ENCODE measurements around the gene ADORA2A.

ADORA2A gene

DNA sequence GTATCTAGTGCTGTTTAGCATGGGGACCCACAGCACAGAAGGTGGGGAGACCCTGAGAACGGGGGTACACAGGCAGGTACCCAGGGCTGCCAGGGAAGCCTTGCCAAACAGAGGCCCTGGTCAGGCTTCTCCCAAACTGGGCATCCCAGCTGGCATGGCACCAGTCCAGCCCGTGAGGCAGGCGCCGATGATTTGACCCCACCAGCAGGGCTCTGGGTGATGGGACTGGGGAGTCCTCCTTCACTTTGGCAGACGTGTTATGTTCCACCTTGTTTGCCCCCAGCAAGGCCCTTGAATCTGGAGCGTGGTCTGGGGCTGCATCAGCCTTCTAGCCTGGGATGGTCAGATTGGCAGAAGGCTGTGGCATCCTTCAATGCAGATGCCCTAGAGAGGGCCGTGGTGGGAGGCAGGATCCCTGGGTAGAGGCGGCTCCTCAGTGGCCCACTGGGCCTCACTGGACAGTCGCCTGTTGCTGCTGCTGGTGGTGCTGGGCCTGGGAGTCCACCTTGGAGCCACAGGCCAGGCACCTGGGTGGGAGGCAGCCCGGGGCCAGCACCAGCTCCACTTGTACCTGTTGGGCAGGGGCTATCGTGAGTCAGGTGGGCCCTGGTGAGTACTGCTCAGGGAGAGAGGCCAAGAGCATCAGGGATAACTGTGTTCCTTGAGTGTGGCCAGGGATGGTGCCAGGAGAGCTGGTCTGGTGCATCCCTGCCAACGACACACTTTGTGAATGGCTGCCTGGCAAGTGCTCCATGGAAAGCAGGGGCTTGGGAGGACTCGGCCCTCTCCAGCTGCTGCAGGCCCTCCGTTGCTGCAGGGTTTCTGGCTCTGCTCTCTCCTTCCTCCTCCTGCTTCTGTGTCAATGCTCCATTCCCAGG is 3.3 kb downstream of the ADORA2A start:
- TF ChIP-seq EZH2 (IDR thresholded peaks at IDR 0.05) (no peak), POLR2AphosphoS5 (IDR thresholded peaks at IDR 0.05; ENCODE audit: borderline replicate concordance, low read depth, low read length) (no peak), FOXP2 (optimal IDR thresholded peaks at IDR 0.05; ENCODE audit: control extremely low read depth, extremely low read length, insufficient read depth) (no peak)
- DNase-seq (ENCODE audit: low read depth, low spot score), result no peak
- Histone ChIP-seq H3K4me3 (no peak overlapping the region), H3K9me3 (ENCODE audit: low read depth, low read length) (no peaks in the 10 kb centered on the region), H3K27ac (no peak overlapping the region), H3K9ac (ENCODE audit: insufficient read length) (no peak overlapping the region), H3K36me3 (ENCODE audit: insufficient read depth, low read length) (no peaks in the 10 kb centered on the region)

DNA sequence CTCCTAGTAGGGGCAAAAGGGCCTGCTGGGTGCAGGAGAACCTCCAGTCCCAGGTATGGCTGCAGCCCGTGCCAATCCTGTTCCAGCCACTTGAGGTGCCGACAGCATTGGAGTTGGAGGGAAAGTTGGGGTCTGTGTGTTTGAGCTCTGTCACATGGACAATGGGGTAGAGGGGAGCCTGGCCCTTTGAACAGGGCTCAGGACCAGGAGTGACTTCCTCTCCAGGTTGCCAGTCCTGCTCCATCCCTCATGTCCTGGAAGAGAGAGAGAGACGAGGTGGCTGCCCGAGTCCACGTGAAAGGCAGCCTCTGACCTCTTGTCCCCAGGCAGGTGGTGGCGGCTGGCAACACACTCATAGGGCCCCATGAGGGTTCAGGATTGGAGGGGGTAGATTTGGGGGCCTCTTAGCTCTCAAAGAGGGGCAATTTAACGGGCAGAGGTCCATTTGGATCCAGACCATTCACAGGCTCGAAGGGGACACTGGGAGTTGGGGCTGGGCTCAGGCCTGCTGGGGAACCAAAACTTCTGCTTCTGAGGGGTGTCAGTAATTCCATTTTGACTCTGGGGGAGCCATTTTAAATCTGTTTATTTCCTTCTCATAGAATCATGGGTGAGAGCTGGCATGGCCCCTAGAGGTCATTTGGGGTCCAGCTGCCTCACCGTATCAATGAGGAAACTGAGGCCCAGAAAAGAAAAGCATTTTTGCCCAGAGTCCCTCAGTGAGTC is 4.1 kb downstream of the ADORA2A start:
- no peaks in the 10 kb centered on the region for H3K9me3 ChIP-seq (ENCODE audit: low read depth, low read length)
- TF ChIP-seq FOXP2 (optimal IDR thresholded peaks at IDR 0.05; ENCODE audit: control extremely low read depth, extremely low read length, insufficient read depth) (no peak), POLR2AphosphoS5 (IDR thresholded peaks at IDR 0.05; ENCODE audit: borderline replicate concordance, low read depth, low read length) (no peak), EZH2 (IDR thresholded peaks at IDR 0.05) (no peak)
- no peak overlapping the region for H3K27ac ChIP-seq
- H3K4me3 ChIP-seq, result no peak overlapping the region
- no peak overlapping the region for H3K9ac ChIP-seq (ENCODE audit: insufficient read length)
- no peaks in the 10 kb centered on the region for H3K36me3 ChIP-seq (ENCODE audit: insufficient read depth, low read length)
- DNase-seq (ENCODE audit: low read depth, low spot score), result no peak

DNA sequence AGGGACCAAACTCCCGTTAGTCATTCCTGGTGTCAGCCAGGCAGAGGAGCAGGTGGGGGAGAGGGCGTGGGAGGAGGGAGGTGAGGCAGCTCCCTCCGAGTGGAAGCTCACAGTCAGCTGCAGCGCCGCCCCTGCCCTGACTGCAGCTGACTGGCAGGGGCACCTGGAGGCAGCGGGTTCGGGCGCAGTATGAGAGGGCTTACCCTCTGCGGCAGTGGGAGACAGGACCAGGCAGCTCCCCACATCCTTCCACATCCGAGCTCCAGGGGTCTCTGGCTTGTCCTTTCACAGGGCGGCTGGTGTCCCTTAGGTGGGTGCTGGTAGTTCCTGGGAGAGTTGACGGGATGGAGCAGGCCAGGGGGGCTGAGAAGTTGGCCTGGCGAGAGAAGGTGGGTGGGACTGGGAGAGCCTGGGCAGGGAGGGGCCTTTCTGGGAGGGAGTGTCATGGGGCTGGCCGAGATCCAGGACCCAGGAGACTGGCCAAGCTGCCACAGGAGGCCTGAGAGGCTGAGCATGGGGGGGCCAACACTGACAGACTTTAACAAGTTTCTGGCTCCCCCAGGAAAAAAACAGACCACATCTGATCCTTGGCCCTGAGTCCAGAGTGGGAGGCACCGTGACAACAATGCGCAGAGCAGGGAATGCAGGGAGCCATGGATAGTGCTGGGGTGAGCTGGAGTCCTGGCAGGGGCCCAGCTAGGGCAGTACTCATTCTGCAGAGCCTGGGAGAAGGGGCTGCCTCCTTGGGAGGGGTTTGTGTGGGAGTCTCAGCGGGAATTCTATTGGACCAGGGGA is 4.9 kb downstream of the ADORA2A start:
- H3K27ac ChIP-seq, result no peak overlapping the region
- no peak for DNase-seq (ENCODE audit: low read depth, low spot score)

DNA sequence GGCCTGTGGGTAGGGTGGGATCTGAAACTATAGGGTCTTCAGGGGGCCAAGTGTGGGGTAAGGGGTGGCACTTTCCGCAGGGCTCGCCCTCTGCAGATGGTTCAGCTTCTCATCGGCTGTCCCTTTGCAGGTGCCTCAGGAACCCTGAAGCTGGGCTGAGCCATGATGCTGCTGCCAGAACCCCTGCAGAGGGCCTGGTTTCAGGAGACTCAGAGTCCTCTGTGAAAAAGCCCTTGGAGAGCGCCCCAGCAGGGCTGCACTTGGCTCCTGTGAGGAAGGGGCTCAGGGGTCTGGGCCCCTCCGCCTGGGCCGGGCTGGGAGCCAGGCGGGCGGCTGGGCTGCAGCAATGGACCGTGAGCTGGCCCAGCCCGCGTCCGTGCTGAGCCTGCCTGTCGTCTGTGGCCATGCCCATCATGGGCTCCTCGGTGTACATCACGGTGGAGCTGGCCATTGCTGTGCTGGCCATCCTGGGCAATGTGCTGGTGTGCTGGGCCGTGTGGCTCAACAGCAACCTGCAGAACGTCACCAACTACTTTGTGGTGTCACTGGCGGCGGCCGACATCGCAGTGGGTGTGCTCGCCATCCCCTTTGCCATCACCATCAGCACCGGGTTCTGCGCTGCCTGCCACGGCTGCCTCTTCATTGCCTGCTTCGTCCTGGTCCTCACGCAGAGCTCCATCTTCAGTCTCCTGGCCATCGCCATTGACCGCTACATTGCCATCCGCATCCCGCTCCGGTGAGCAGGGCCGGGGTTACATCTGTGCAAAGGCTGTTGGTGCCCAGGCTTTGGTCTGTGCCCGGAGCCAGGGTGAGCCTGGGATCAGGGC is 5.8 kb downstream of the ADORA2A start:
- Histone ChIP-seq H3K4me3 (no peak overlapping the region), H3K36me3 (ENCODE audit: insufficient read depth, low read length) (no peaks in the 10 kb centered on the region), H3K9ac (ENCODE audit: insufficient read length) (no peak overlapping the region), H3K27ac (no peak overlapping the region), H3K9me3 (ENCODE audit: low read depth, low read length) (no peaks in the 10 kb centered on the region)
- no peak for DNase-seq (ENCODE audit: low read depth, low spot score)
- no peak for TF ChIP-seq EZH2 (IDR thresholded peaks at IDR 0.05)
- no peak for TF ChIP-seq FOXP2 (optimal IDR thresholded peaks at IDR 0.05; ENCODE audit: control extremely low read depth, extremely low read length, insufficient read depth)
- no peak for TF ChIP-seq POLR2AphosphoS5 (IDR thresholded peaks at IDR 0.05; ENCODE audit: borderline replicate concordance, low read depth, low read length)

More for the DNA sequence above, 4.9 kb downstream of the ADORA2A start:
- no peaks in the 10 kb centered on the region for H3K9me3 ChIP-seq (ENCODE audit: low read depth, low read length)
- H3K9ac ChIP-seq (ENCODE audit: insufficient read length), result no peak overlapping the region
- H3K36me3 ChIP-seq (ENCODE audit: insufficient read depth, low read length), result no peaks in the 10 kb centered on the region
- TF ChIP-seq FOXP2 (optimal IDR thresholded peaks at IDR 0.05; ENCODE audit: control extremely low read depth, extremely low read length, insufficient read depth) (no peak), POLR2AphosphoS5 (IDR thresholded peaks at IDR 0.05; ENCODE audit: borderline replicate concordance, low read depth, low read length) (no peak), EZH2 (IDR thresholded peaks at IDR 0.05) (no peak)
- H3K4me3 ChIP-seq, result no peak overlapping the region

DNA sequence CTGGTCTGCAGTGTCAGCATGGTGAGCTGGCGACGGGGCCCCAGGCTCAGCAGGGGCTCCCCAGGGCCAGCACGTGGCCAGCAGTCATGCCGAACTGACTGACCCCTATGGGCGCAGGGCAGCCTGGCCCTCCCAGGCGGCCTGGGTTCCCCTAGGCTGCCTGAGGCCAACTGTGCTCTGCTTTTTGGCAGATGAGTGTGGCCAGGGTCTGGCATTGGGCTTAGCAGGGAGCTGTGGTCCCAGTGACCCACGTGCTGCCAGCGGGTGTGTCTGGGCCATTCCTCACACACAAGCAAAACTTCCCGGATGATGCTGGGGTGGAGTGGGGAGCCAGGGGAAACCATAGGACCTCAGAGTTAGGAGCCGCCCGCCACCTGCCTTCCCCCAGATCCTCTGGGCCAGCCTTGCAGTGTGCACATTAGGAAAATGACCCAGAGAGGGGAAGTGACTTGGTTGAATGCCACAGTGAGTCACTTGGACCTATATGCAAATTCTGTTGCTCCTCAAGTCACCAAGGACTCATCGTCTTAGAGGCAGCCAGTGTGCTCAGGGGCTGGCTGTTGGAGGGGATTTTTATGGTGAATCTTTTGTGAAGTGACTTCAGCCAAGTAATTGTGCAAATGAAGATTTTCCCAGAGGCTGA is 6.5 kb downstream of the ADORA2A start:
- Histone ChIP-seq H3K9me3 (ENCODE audit: low read depth, low read length) (no peaks in the 10 kb centered on the region), H3K36me3 (ENCODE audit: insufficient read depth, low read length) (no peaks in the 10 kb centered on the region), H3K9ac (ENCODE audit: insufficient read length) (no peak overlapping the region), H3K27ac (no peak overlapping the region), H3K4me3 (no peak overlapping the region)
- TF ChIP-seq FOXP2 (optimal IDR thresholded peaks at IDR 0.05; ENCODE audit: control extremely low read depth, extremely low read length, insufficient read depth) (no peak), EZH2 (IDR thresholded peaks at IDR 0.05) (no peak), POLR2AphosphoS5 (IDR thresholded peaks at IDR 0.05; ENCODE audit: borderline replicate concordance, low read depth, low read length) (no peak)
- DNase-seq (ENCODE audit: low read depth, low spot score), result no peak

DNA sequence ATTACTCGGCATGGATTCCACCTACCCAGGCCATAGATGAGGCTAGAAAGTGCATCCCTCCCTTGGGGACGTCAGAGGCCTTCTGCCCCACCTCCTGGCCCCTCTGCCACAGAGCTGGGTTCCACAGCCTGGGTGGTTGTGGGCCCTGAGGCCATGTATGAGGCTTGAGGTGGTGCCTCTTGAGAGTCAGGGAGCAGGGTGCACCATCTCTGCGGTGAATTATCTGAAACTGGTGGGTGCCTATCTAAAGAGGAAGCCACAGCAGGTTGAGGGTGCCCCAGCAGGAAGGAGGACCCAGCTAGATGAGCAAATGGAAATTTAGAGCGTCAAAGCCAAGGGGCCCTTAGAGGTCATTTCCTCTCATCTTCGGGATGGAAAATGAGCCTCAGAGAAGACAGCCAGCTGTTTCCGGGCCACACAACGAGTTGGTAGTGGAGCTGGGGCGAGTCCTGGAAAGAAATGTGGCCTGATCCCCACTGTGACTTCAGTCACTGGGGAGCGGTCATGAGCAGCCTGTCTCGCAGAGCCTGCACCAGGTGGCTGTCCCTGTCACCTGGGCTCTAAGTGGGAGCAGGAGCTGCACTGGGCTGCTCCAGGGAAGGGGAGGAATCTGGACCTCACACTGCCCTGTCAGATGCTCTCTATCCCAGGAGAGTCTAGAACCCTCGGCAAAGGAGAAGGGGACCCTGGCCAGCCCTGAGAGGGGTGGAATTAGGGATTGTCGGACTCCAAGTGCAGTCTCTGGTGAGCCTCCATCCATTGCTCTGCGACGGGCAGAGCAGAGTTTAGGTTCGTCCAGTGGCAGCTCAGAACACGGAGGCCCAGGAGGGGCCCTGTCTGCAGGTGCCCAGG is 7.3 kb downstream of the ADORA2A start:
- H3K36me3 ChIP-seq (ENCODE audit: insufficient read depth, low read length), result no peaks in the 10 kb centered on the region
- H3K9ac ChIP-seq (ENCODE audit: insufficient read length), result no peak overlapping the region
- H3K4me3 ChIP-seq, result no peak overlapping the region
- no peak for DNase-seq (ENCODE audit: low read depth, low spot score)
- TF ChIP-seq EZH2 (IDR thresholded peaks at IDR 0.05) (no peak), POLR2AphosphoS5 (IDR thresholded peaks at IDR 0.05; ENCODE audit: borderline replicate concordance, low read depth, low read length) (no peak), FOXP2 (optimal IDR thresholded peaks at IDR 0.05; ENCODE audit: control extremely low read depth, extremely low read length, insufficient read depth) (no peak)
- H3K27ac ChIP-seq, result no peak overlapping the region
- H3K9me3 ChIP-seq (ENCODE audit: low read depth, low read length), result no peaks in the 10 kb centered on the region
